ENCODE results near the gene SLC4A7. TPM values are rescaled to one million over a fixed set of nuclear protein-coding genes. Genes with fewer than 3 reads are reported as not detected.

Gene SLC4A7
- total and polyA plus RNA-seq, 9 of the 15 experiments (the other 6 are each of a cell fraction or from before 2014, with no cell fraction given): 1.7 to 13.6 (median 8.0) TPM

DNA sequence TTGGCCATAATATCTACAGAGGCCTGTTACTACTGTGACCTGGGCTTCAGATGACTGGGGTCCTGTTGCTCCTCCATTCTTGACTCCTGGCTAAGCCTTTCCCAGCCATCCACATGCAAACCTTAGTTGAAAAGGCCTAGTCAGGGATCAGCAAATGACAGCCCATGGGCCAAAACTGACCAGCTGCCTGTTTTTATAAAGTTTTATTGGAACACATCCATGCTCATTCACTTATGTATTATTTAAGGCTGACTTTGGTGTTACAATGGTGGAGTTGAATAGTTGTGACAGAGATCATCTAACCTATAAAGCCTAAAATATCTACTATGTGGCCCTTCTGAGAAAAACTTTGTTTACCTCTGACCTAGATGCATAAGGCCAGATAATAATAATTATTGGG is 16.8 kb upstream of the SLC4A7 start:
- no peaks in the 10 kb centered on the region for H3K9me1 ChIP-seq (ENCODE audit: control insufficient read depth, insufficient read depth, low read length)
- no peak overlapping the region for H2AFZ ChIP-seq (ENCODE audit: low read depth, low read length)
- DNase-seq (ENCODE audit: extremely low read depth in 1 of 4, low spot score in 3 of 4): no peak
- no peak for FAIRE-seq
- no peaks in the 10 kb centered on the region for H3K9me3 ChIP-seq (replicated peaks; ENCODE audit: control insufficient read depth, insufficient read depth, low read depth, low read length)
- no peak overlapping the region for H3K27ac ChIP-seq (ENCODE audit: extremely low read depth, low read depth, low read length)
- ChIA-PET POLR2A (no interaction called here), CTCF (ENCODE audit: low intra/inter-chr PET ratio) (no interaction called here)
- H3K27me3 ChIP-seq (ENCODE audit: control insufficient read depth in 2 of 2, insufficient read depth in 2 of 2, low read length in 2 of 2): no peaks in the 10 kb centered on the region
- no peaks in the 10 kb centered on the region for H3K4me1 ChIP-seq (replicated peaks in 1 of 2; ENCODE audit: control insufficient read depth in 2 of 2, insufficient read depth in 2 of 2, low read length in 2 of 2)
- no peak for ATAC-seq
- no peaks in the 10 kb centered on the region for H3K36me3 ChIP-seq (ENCODE audit: control insufficient read depth, insufficient read depth, low read length)
- H3K9ac ChIP-seq (ENCODE audit: insufficient read depth in 1 of 2, low read depth in 2 of 2, low read length in 2 of 2): no peak overlapping the region
- H3K79me2 ChIP-seq (ENCODE audit: control insufficient read depth, insufficient read depth, low read length): no peaks in the 10 kb centered on the region
- H3K4me3 ChIP-seq: no peak overlapping the region
- H3K4me2 ChIP-seq (ENCODE audit: insufficient read depth, low read length): no peak overlapping the region
- in situ Hi-C loops (cut with MboI) (no loop called here), intact Hi-C loops (cut with micrococcal nuclease) (no loop called here)
- BruUV-seq (replicated peaks): no TSS peak
- H4K20me1 ChIP-seq (replicated peaks; ENCODE audit: control insufficient read depth, insufficient read depth, low read length): no peaks in the 10 kb centered on the region
- TF ChIP-seq ZC3H11A (IDR thresholded peaks at IDR 0.05; ENCODE audit: low read depth, low read length): no peak
- TF ChIP-seq, protein P1, sequence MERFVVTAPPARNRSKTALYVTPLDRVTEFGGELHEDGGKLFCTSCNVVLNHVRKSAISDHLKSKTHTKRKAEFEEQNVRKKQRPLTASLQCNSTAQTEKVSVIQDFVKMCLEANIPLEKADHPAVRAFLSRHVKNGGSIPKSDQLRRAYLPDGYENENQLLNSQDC (CRISPR knock-in tag; IDR thresholded peaks at IDR 0.05): no peak
- TF ChIP-seq, protein P2, sequence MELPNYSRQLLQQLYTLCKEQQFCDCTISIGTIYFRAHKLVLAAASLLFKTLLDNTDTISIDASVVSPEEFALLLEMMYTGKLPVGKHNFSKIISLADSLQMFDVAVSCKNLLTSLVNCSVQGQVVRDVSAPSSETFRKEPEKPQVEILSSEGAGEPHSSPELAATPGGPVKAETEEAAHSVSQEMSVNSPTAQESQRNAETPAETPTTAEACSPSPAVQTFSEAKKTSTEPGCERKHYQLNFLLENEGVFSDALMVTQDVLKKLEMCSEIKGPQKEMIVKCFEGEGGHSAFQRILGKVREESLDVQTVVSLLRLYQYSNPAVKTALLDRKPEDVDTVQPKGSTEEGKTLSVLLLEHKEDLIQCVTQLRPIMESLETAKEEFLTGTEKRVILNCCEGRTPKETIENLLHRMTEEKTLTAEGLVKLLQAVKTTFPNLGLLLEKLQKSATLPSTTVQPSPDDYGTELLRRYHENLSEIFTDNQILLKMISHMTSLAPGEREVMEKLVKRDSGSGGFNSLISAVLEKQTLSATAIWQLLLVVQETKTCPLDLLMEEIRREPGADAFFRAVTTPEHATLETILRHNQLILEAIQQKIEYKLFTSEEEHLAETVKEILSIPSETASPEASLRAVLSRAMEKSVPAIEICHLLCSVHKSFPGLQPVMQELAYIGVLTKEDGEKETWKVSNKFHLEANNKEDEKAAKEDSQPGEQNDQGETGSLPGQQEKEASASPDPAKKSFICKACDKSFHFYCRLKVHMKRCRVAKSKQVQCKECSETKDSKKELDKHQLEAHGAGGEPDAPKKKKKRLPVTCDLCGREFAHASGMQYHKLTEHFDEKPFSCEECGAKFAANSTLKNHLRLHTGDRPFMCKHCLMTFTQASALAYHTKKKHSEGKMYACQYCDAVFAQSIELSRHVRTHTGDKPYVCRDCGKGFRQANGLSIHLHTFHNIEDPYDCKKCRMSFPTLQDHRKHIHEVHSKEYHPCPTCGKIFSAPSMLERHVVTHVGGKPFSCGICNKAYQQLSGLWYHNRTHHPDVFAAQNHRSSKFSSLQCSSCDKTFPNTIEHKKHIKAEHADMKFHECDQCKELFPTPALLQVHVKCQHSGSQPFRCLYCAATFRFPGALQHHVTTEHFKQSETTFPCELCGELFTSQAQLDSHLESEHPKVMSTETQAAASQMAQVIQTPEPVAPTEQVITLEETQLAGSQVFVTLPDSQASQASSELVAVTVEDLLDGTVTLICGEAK (IDR thresholded peaks at IDR 0.05): peak; percentile 70
- TF ChIP-seq, protein P2 (CRISPR knock-in tag; IDR thresholded peaks at IDR 0.05): no peak
